ENCODE measurements around the gene TEK. TPM values are rescaled to one million over a fixed set of nuclear protein-coding genes. Genes with fewer than 3 reads are reported as not detected.

The TEK gene
- total and polyA plus RNA-seq, 9 of the 15 experiments (the other 6 are each of a cell fraction or from before 2014, with no cell fraction given): 0.03 to 0.13 (median 0.06) TPM

- H3K36me3 ChIP-seq (ENCODE audit: control insufficient read depth, insufficient read depth, low read length): no peaks in the 10 kb centered on the region
- BruUV-seq (replicated peaks): no TSS peak
- no peak overlapping the region for H3K27ac ChIP-seq (ENCODE audit: extremely low read depth, low read depth, low read length)
- H3K9me1 ChIP-seq (ENCODE audit: control insufficient read depth, insufficient read depth, low read length): no peaks in the 10 kb centered on the region
- in situ Hi-C loops (cut with MboI) (no loop called here), intact Hi-C loops (cut with micrococcal nuclease) (no loop called here)
- no peaks in the 10 kb centered on the region for H3K9me3 ChIP-seq (replicated peaks; ENCODE audit: control insufficient read depth, insufficient read depth, low read depth, low read length)
- no peaks in the 10 kb centered on the region; a peak in 2 of 5 replicates for H3K4me1 ChIP-seq (replicated peaks in 1 of 2; ENCODE audit: control insufficient read depth in 2 of 2, insufficient read depth in 2 of 2, low read length in 2 of 2)
- FAIRE-seq (no peak), DNase-seq (ENCODE audit: extremely low read depth in 1 of 4, low spot score in 3 of 4) (no peak), ATAC-seq (no peak)
- no peak overlapping the region for H3K4me3 ChIP-seq
- no peak overlapping the region for H3K9ac ChIP-seq (ENCODE audit: insufficient read depth in 1 of 2, low read depth in 2 of 2, low read length in 2 of 2)
- TF ChIP-seq ZNF57 (CRISPR knock-in tag; IDR thresholded peaks at IDR 0.05) (no peak), TFAM (CRISPR knock-in tag; conservative IDR thresholded peaks at IDR 0.05) (no peak), ZFP1 (CRISPR knock-in tag; IDR thresholded peaks at IDR 0.05) (no peak), ZNF740 (CRISPR knock-in tag; IDR thresholded peaks at IDR 0.05) (no peak), ZNF740 (tag; IDR thresholded peaks at IDR 0.05) (no peak), ZNF41 (CRISPR knock-in tag; conservative IDR thresholded peaks at IDR 0.05) (no peak)
- ChIA-PET POLR2A (interaction anchor here (0.7 kb wide), 1 partner anchor 303 kb away, joined by 3 read pairs; no protein-coding TSS in a partner anchor), CTCF (ENCODE audit: low intra/inter-chr PET ratio) (no interaction called here)
- no peak overlapping the region for H3K4me2 ChIP-seq (ENCODE audit: insufficient read depth, low read length)
- H3K79me2 ChIP-seq (ENCODE audit: control insufficient read depth, insufficient read depth, low read length): no peaks in the 10 kb centered on the region
- H2AFZ ChIP-seq (ENCODE audit: low read depth, low read length): no peak overlapping the region
- WGBS (ENCODE audit: insufficient coverage, low coverage, missing lambda C conversion rate): 0% methylated on average over 1 of the region's 3 CpGs
- no peaks in the 10 kb centered on the region for H3K27me3 ChIP-seq (ENCODE audit: control insufficient read depth in 2 of 2, insufficient read depth in 2 of 2, low read length in 2 of 2)
- no peaks in the 10 kb centered on the region for H4K20me1 ChIP-seq (replicated peaks; ENCODE audit: control insufficient read depth, insufficient read depth, low read length)
Observed at GRCh38 chr9:27209034-27209433, 100.0 kb downstream of the TEK start.
